HCT116 (cell line): ENCODE results near the gene PMCH. TPM values are rescaled to one million over a fixed set of nuclear protein-coding genes. Genes with fewer than 3 reads are reported as not detected.

Experiments used
- ATAC-seq: fragments of 200-7000 bp; cut with Tn5 transposase; 2 replicates; pipeline ENCODE4 v1.9.1; 2020; ENCODE audit warnings: mild to moderate bottlenecking, moderate library complexity
- BruUV-seq: library from RNA; stranded (reverse); fragments of 400-500 nt; replicated peaks from 2 replicates; lab custom pipeline; 2021; lab: Mats Ljungman, UMichigan
- CTCF ChIA-PET: fragments of 300-600 bp; sonication (Branson Sonifier 250); formaldehyde crosslinking; loops from one replicate; lab custom pipeline; 2021; ENCODE audit warnings: antibody characterized with exemption; lab: Charles Lee
- POLR2A ChIA-PET: fragments of 300-600, 350-600 bp; sonication (Branson Sonifier 250); formaldehyde crosslinking; loops from one replicate; lab custom pipeline; 2021; ENCODE audit warnings: antibody characterized with exemption; lab: Charles Lee
- RAD21 ChIA-PET, 2 experiments: fragments of 300-600 bp; sonication (Branson Sonifier 250); formaldehyde crosslinking; loops; one replicate each; lab custom pipeline; 2023; ENCODE audit warnings: low total read pairs in 2 of 2; ENCODE audit not compliant: uncharacterized antibody in 2 of 2, unreplicated experiment in 2 of 2, low non-redundant PET in 1 of 2; lab: Charles Lee
- DNase-seq: peaks from one replicate; pipeline ENCODE4 v3.0.0-alpha.2; 2010; ENCODE audit warnings: low read depth, low spot score
- H2AFZ ChIP-seq: fragments of 200-600 bp; shearing (Covaris generic), sonication (generic); 2 replicates; pipeline ENCODE4 v1.6.1; 2017; ENCODE audit warnings: low read depth, mixed run types, mixed read lengths, antibody characterized with exemption, low read length; ENCODE audit not compliant: poor library complexity, severe bottlenecking
- H3K27ac ChIP-seq: 2 replicates; pipeline ENCODE4 v1.5.1; 2012; ENCODE audit warnings: low read depth, low read length
- H3K27me3 ChIP-seq: fragments of 200-600 bp; sonication (generic); 2 replicates; pipeline ENCODE4 v1.6.1; 2016; ENCODE audit warnings: mixed run types, low read length, mixed read lengths; ENCODE audit not compliant: insufficient read depth
- H3K36me3 ChIP-seq, 2 experiments: fragments of 200-500 bp in 1 of 2; fragments of 200-600 bp in 1 of 2; sonication (Bioruptor generic) in 1 of 2; sonication (generic) in 1 of 2; 2 replicates each; pipeline versions ENCODE4 v1.5.1 to v1.6.1; 2014 to 2016; ENCODE audit warnings: low read length in 2 of 2, inconsistent platforms in 1 of 2, mixed read lengths in 1 of 2, mixed run types in 1 of 2; ENCODE audit not compliant: insufficient read depth in 2 of 2, control insufficient read depth in 1 of 2
- H3K4me1 ChIP-seq, 2 experiments: fragments of 200-600 bp in 1 of 2; sonication (generic) in 1 of 2; 2 replicates each; pipeline versions ENCODE4 v1.5.1 to v1.6.1; 2012 to 2017; ENCODE audit warnings: low read length in 2 of 2, inconsistent platforms in 1 of 2, mild to moderate bottlenecking in 1 of 2, mixed read lengths in 1 of 2, mixed run types in 1 of 2, moderate library complexity in 1 of 2; ENCODE audit not compliant: insufficient read depth in 2 of 2, control insufficient read depth in 1 of 2
- H3K4me2 ChIP-seq: fragments of 200-600 bp; sonication (generic); 2 replicates; pipeline ENCODE4 v1.6.1; 2017; ENCODE audit warnings: mixed run types, low read length, mixed read lengths
- H3K4me3 ChIP-seq, 2 experiments: fragments of 200-600 bp in 1 of 2; sonication (generic) in 1 of 2; replicated peaks in 1 of 2; 2 replicates each; pipeline ENCODE4 v1.5.1; 2011 to 2016; ENCODE audit warnings: low read length in 2 of 2, control low read depth in 1 of 2, low read depth in 1 of 2, mild to moderate bottlenecking in 1 of 2, mixed read lengths in 1 of 2, mixed run types in 1 of 2
- H3K79me2 ChIP-seq: fragments of 200-600 bp; sonication (generic); 2 replicates; pipeline ENCODE4 v1.6.1; 2017; ENCODE audit warnings: mild to moderate bottlenecking, mixed run types, low read length, moderate library complexity, mixed read lengths; ENCODE audit not compliant: insufficient read depth
- H3K9ac ChIP-seq: fragments of 200-600 bp; sonication (generic); 2 replicates; pipeline ENCODE4 v1.6.1; 2016; ENCODE audit warnings: low read length, mixed read lengths
- H3K9me2 ChIP-seq: fragments of 200-600 bp; sonication (generic), shearing (Covaris generic); 2 replicates; pipeline ENCODE4 v1.6.1; 2017; ENCODE audit warnings: mixed run types, mild to moderate bottlenecking, moderate library complexity; ENCODE audit not compliant: insufficient read depth
- H3K9me3 ChIP-seq, 2 experiments: fragments of 200-500 bp in 1 of 2; fragments of 200-600 bp in 1 of 2; sonication (Bioruptor generic) in 1 of 2; sonication (generic) in 1 of 2; 2 replicates each; pipeline ENCODE4 v1.6.1; 2014 to 2017; ENCODE audit warnings: low read length in 2 of 2, mixed read lengths in 2 of 2, inconsistent platforms in 1 of 2, low read depth in 1 of 2, mild to moderate bottlenecking in 1 of 2, mixed run types in 1 of 2, moderate library complexity in 1 of 2; ENCODE audit not compliant: control insufficient read depth in 1 of 2, insufficient read depth in 1 of 2
- H4K20me1 ChIP-seq: fragments of 200-600 bp; sonication (generic), shearing (Covaris generic); 2 replicates; pipeline ENCODE4 v1.6.1; 2017; ENCODE audit warnings: mixed run types, mild to moderate bottlenecking, moderate library complexity; ENCODE audit not compliant: insufficient read depth
- ATF3 ChIP-seq: IDR thresholded peaks from 2 replicates; pipeline ENCODE4 v1.6.1; 2012
- CEBPB ChIP-seq: IDR thresholded peaks from 2 replicates; pipeline ENCODE4 v1.6.1; 2012; ENCODE audit warnings: low read depth
- EGR1 ChIP-seq: IDR thresholded peaks from 2 replicates; pipeline ENCODE4 v1.6.1; 2012; ENCODE audit warnings: low read depth
- ELF1 ChIP-seq: IDR thresholded peaks from 2 replicates; pipeline ENCODE4 v1.6.1; 2012; ENCODE audit warnings: low read depth, borderline replicate concordance
- EZH2 ChIP-seq: fragments of 200-600 bp; sonication (generic); IDR thresholded peaks from 2 replicates; pipeline ENCODE4 v1.6.1; 2017; ENCODE audit warnings: antibody characterized with exemption, mixed run types
- EZH2phosphoT487 ChIP-seq: fragments of 200-600 bp; IDR thresholded peaks from 2 replicates; pipeline ENCODE4 v1.6.1; 2018; ENCODE audit warnings: antibody characterized with exemption, borderline replicate concordance
- FOSL1 ChIP-seq: IDR thresholded peaks from 2 replicates; pipeline ENCODE4 v1.6.1; 2012; ENCODE audit warnings: low read depth
- JUND ChIP-seq: IDR thresholded peaks from 2 replicates; pipeline ENCODE4 v1.6.1; 2012
- MAX ChIP-seq: IDR thresholded peaks from 2 replicates; pipeline ENCODE4 v1.6.1; 2012
- SIN3A ChIP-seq: IDR thresholded peaks from 2 replicates; pipeline ENCODE4 v1.6.1; 2012; ENCODE audit warnings: low read depth
- SP1 ChIP-seq: IDR thresholded peaks from 2 replicates; pipeline ENCODE4 v1.6.1; 2012; ENCODE audit warnings: low read depth
- TCF7L2 ChIP-seq: IDR thresholded peaks from 2 replicates; pipeline ENCODE4 v1.7.0; 2011; ENCODE audit warnings: borderline replicate concordance, inconsistent platforms; ENCODE audit not compliant: insufficient read depth, insufficient read length; ENCODE audit errors: extremely low read depth
- YY1 ChIP-seq: IDR thresholded peaks from 2 replicates; pipeline ENCODE4 v1.6.1; 2011; ENCODE audit warnings: low read length, low read depth, moderate library complexity, mild to moderate bottlenecking; ENCODE audit not compliant: insufficient replicate concordance; ENCODE audit errors: extremely low read depth
- ZFX ChIP-seq: fragments of 450-650 bp; IDR thresholded peaks from 2 replicates; pipeline ENCODE4 v1.6.1; 2017
- ZNF274 ChIP-seq: fragments of 200-500 bp; sonication (Bioruptor generic); IDR thresholded peaks from 2 replicates; pipeline ENCODE4 v1.6.1; 2014; ENCODE audit warnings: mild to moderate bottlenecking, low read depth, low read length, inconsistent platforms
- intact Hi-C: fragments of 100-400 bp; cut with micrococcal nuclease; formaldehyde crosslinking; loops from 2 replicates; pipeline ENCODE4 v1.10.0; 2022
- total RNA-seq: library from RNA; stranded (reverse); gene quantifications from one replicate; pipeline ENCODE4 v1.2.1, GENCODE V29; 2021; ENCODE audit not compliant: unreplicated experiment

Gene PMCH
- total RNA-seq, 1 experiment from 2014 or later = not detected

GRCh38 chr12:102232036-102232435, 34.4 kb upstream of the PMCH start:
- H2AFZ ChIP-seq = no peak overlapping the region
- H3K79me2 ChIP-seq = no peaks in the 10 kb centered on the region
- ChIA-PET RAD21 (no interaction called here), POLR2A (no interaction called here), CTCF (no interaction called here)
- H3K9me3 ChIP-seq = no peaks in the 10 kb centered on the region
- TF ChIP-seq MAX = no peak
- TF ChIP-seq JUND = no peak
- no peak for TF ChIP-seq EGR1
- TF ChIP-seq ZFX = no peak
- TF ChIP-seq ZNF274 = no peak
- TF ChIP-seq TCF7L2 = no peak
- TF ChIP-seq CEBPB = no peak
- TF ChIP-seq SP1 = no peak
- no peak for TF ChIP-seq FOSL1
- TF ChIP-seq ELF1 = no peak
- TF ChIP-seq YY1 = no peak
- TF ChIP-seq EZH2phosphoT487 = no peak
- no peak for TF ChIP-seq ATF3
- no peak for TF ChIP-seq SIN3A
- TF ChIP-seq EZH2 = no peak
- H3K9me2 ChIP-seq = no peaks in the 10 kb centered on the region
- no peaks in the 10 kb centered on the region for H4K20me1 ChIP-seq
- ATAC-seq (no peak), DNase-seq (no peak)
- H3K27me3 ChIP-seq = no peaks in the 10 kb centered on the region
- intact Hi-C loops = no loop called here
- no TSS peak for BruUV-seq
- no peak overlapping the region for H3K4me3 ChIP-seq
- no peak overlapping the region for H3K4me2 ChIP-seq
- H3K9ac ChIP-seq = no peak overlapping the region
- no peak overlapping the region for H3K27ac ChIP-seq
- no peaks in the 10 kb centered on the region for H3K4me1 ChIP-seq
- H3K36me3 ChIP-seq = no peaks in the 10 kb centered on the region
